ENCODE data around the gene HSD3B1.

Gene HSD3B1

GRCh38 chr1:119472080-119472818, 34.8 kb upstream of the HSD3B1 start:
- no peak overlapping the region for H3K9ac ChIP-seq
- H3K9me3 ChIP-seq = no peaks in the 10 kb centered on the region
- no peaks in the 10 kb centered on the region for H3K27me3 ChIP-seq

DNA sequence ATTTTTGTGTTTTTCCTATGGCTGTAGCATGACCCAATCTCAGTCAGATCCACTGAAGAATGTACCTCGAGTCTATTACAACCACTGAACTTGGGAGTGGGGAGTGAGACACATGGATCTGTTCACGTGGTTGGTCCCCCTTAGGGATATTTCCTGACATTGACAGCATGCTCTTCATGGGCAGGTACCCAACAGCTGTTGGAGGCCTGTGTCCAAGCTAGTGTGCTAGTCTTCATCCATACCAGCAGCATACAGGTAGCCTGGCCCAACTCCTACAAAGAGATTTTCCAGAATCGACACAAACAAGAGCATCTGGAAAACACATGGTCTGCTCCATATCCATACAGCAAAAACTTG, 34.2 kb upstream of the HSD3B1 start:
- no peak overlapping the region for H3K27ac ChIP-seq
- no peak for TF ChIP-seq Cebpa-rat (IDR thresholded peaks at IDR 0.05)
- no peaks in the 10 kb centered on the region for H3K36me3 ChIP-seq
- H3K4me2 ChIP-seq = no peak overlapping the region
- no peak overlapping the region for H3K4me3 ChIP-seq
- H3K9me3 ChIP-seq = no peaks in the 10 kb centered on the region
- no peaks in the 10 kb centered on the region for H3K27me3 ChIP-seq
- no peaks in the 10 kb centered on the region for H4K20me1 ChIP-seq
- no peaks in the 10 kb centered on the region for H3K4me1 ChIP-seq
- H3K9ac ChIP-seq = no peak overlapping the region

More at GRCh38 chr1:119472080-119472818, 34.8 kb upstream of the HSD3B1 start:
- Histone ChIP-seq H3K27ac (no peak overlapping the region), H3K4me3 (no peak overlapping the region), H4K20me1 (no peaks in the 10 kb centered on the region), H3K4me2 (no peak overlapping the region), H3K36me3 (no peaks in the 10 kb centered on the region), H3K4me1 (no peaks in the 10 kb centered on the region)
- no peak for TF ChIP-seq Cebpa-rat (IDR thresholded peaks at IDR 0.05)

DNA sequence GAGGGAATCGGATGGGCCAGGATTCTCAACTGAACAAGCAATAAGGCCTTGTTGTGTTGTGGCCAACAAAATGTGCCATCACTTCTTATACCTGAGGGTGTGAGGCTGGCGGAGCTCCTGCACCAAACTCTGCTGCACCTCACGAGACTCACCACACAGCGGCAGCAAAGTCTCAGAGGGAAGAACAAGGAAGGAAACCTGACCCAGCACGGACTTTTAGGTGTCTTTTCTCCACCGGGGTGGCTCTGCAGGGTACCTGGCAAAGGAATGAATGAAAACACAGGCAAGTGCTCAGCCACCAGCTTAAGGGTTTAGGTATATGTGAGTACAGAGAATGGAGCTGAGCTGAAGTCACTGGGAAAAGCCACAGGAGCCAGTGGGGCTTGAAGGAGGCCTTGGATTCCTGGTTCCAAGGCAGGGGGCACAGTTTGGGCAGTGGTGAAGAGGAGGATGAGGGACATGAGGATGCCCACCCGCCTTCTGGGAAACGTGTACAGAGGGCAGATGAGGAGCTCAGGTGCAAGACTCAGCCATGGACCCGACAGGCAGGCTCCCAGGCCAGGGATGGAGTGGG, 31.1 kb upstream of the HSD3B1 start:
- TF ChIP-seq Cebpa-rat (IDR thresholded peaks at IDR 0.05) = no peak
- no peak overlapping the region for H3K27ac ChIP-seq
- H3K4me3 ChIP-seq = no peak overlapping the region
- no peaks in the 10 kb centered on the region for H3K36me3 ChIP-seq
- H3K9ac ChIP-seq = no peak overlapping the region
- no peaks in the 10 kb centered on the region for H4K20me1 ChIP-seq
- H3K4me1 ChIP-seq = no peaks in the 10 kb centered on the region
- H3K4me2 ChIP-seq = no peak overlapping the region
- no peaks in the 10 kb centered on the region for H3K9me3 ChIP-seq
- H3K27me3 ChIP-seq = no peaks in the 10 kb centered on the region

DNA sequence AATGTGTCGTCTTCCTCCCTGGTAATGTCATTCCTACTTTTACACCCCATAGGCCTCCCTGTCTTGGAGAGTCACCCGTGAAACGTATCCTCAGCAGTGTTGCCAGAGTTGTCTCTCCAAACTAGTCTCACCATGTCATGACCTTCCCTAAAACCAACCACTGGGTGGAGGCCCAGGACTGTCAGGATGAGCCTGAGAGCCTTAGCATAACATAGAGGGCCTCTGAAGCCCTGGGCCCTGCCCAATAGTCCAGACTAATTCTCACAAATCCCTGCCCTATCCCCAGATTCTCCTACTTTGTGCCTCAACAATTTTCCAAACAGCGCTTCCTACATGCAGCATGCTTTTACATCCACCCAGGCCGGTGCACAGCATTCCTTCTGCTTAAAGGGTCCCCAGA, 29.3 kb upstream of the HSD3B1 start:
- Histone ChIP-seq H3K27ac (no peak overlapping the region), H4K20me1 (no peaks in the 10 kb centered on the region), H3K4me2 (no peak overlapping the region), H3K4me1 (no peaks in the 10 kb centered on the region), H3K9me3 (no peaks in the 10 kb centered on the region), H3K4me3 (no peak overlapping the region), H3K36me3 (no peaks in the 10 kb centered on the region), H3K27me3 (no peaks in the 10 kb centered on the region), H3K9ac (no peak overlapping the region)
- no peak for TF ChIP-seq Cebpa-rat (IDR thresholded peaks at IDR 0.05)

DNA sequence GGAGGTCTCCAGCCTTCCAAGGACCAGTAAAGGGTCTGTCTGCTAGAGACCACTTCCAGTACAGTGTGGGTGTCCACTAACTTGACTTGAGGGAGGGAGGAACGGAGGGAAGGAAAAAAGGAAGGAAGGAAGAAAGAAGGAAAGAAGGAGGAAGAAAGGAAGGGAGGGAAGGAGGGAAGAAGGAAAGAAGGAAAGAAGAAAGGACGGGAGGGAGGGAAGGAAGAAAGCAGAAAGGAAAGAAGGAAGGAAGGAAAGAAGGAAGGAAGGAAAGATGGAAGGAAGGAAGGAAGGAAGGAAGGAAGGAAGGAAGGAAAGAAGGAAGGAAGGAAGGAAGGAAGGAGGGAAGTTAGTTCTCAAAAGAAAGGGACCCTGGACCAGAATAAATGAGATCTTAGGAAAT, 26.8 kb upstream of the HSD3B1 start:
- Histone ChIP-seq H3K9ac (no peak overlapping the region), H3K4me3 (no peak overlapping the region), H3K27ac (no peak overlapping the region), H4K20me1 (no peaks in the 10 kb centered on the region), H3K27me3 (no peaks in the 10 kb centered on the region), H3K9me3 (no peaks in the 10 kb centered on the region), H3K4me1 (no peaks in the 10 kb centered on the region), H3K4me2 (no peak overlapping the region), H3K36me3 (no peaks in the 10 kb centered on the region)
- no peak for TF ChIP-seq Cebpa-rat (IDR thresholded peaks at IDR 0.05)

- Histone ChIP-seq H3K4me1 (no peaks in the 10 kb centered on the region), H4K20me1 (no peaks in the 10 kb centered on the region), H3K9me3 (no peaks in the 10 kb centered on the region), H3K27ac (no peak overlapping the region), H3K4me3 (no peak overlapping the region), H3K27me3 (no peaks in the 10 kb centered on the region), H3K36me3 (no peaks in the 10 kb centered on the region), H3K4me2 (no peak overlapping the region), H3K9ac (no peak overlapping the region)
- no peak for TF ChIP-seq Cebpa-rat (IDR thresholded peaks at IDR 0.05)
Measured at GRCh38 chr1:119481951-119482350, 25.1 kb upstream of the HSD3B1 start.

GRCh38 chr1:119482517-119483425, 24.2 kb upstream of the HSD3B1 start:
- H3K4me3 ChIP-seq = no peak overlapping the region
- no peak overlapping the region for H3K27ac ChIP-seq
- H4K20me1 ChIP-seq = no peaks in the 10 kb centered on the region
- no peak for TF ChIP-seq Cebpa-rat (IDR thresholded peaks at IDR 0.05)
- no peaks in the 10 kb centered on the region for H3K9me3 ChIP-seq
- no peak overlapping the region for H3K4me2 ChIP-seq
- no peaks in the 10 kb centered on the region for H3K36me3 ChIP-seq
- H3K4me1 ChIP-seq = no peaks in the 10 kb centered on the region
- no peak overlapping the region for H3K9ac ChIP-seq
- H3K27me3 ChIP-seq = no peaks in the 10 kb centered on the region

GRCh38 chr1:119483441-119484200, 23.4 kb upstream of the HSD3B1 start:
- H3K27me3 ChIP-seq = no peaks in the 10 kb centered on the region
- H3K36me3 ChIP-seq = no peaks in the 10 kb centered on the region
- no peak overlapping the region for H3K4me3 ChIP-seq
- H3K9ac ChIP-seq = no peak overlapping the region
- TF ChIP-seq Cebpa-rat (IDR thresholded peaks at IDR 0.05) = no peak
- H4K20me1 ChIP-seq = no peaks in the 10 kb centered on the region
- H3K4me1 ChIP-seq = no peaks in the 10 kb centered on the region
- no peaks in the 10 kb centered on the region for H3K9me3 ChIP-seq
- no peak overlapping the region for H3K27ac ChIP-seq
- H3K4me2 ChIP-seq = no peak overlapping the region

- Histone ChIP-seq H3K4me2 (no peak overlapping the region), H3K27me3 (no peaks in the 10 kb centered on the region), H3K9ac (no peak overlapping the region), H4K20me1 (no peaks in the 10 kb centered on the region), H3K9me3 (no peaks in the 10 kb centered on the region), H3K4me1 (no peaks in the 10 kb centered on the region), H3K27ac (no peak overlapping the region), H3K4me3 (no peak overlapping the region), H3K36me3 (no peaks in the 10 kb centered on the region)
- no peak for TF ChIP-seq Cebpa-rat (IDR thresholded peaks at IDR 0.05)
Measured at GRCh38 chr1:119485201-119485600, 21.8 kb upstream of the HSD3B1 start.
